ENCODE data around the gene PSME1. TPM values are rescaled to one million over a fixed set of nuclear protein-coding genes. Genes with fewer than 3 reads are reported as not detected.

The PSME1 gene
- total and polyA plus RNA-seq, 7 donors, result 49.2 to 122 (median 92.6) TPM

DNA sequence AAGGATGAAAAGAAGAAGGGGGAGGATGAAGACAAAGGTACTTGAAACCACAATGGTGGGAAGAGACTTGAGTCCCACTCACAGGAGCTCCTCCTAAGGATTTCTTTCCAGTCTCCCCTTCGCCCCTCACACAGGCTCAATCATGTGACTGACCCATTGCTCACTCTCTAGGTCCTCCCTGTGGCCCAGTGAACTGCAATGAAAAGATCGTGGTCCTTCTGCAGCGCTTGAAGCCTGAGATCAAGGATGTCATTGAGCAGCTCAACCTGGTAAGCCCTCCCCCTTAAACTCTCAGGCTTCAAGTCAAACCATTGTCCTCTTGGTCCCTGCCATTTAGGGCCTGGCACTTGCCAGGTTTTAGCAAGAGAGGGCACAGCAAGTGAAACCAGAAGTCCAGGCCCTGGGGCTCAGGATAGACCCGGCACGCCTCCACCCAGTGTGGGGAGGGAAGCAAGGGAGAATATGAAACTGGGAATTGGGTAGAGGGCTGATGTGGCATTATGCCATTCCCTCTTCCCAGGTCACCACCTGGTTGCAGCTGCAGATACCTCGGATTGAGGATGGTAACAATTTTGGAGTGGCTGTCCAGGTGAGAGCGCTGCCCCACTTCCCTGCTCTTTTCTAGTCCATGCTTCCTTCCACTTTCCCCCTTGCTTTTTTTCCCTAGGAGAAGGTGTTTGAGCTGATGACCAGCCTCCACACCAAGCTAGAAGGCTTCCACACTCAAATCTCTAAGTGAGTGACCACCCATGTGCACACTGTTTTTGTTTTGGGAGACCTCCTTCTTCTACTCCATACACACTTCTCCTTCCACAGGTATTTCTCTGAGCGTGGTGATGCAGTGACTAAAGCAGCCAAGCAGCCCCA is 1.8 kb downstream of the PSME1 start:
- no peaks in the 10 kb centered on the region for H3K9me3 ChIP-seq
- peaks cover 0 to 25% of the 10 kb centered on the region in 2 donors for H3K36me3 ChIP-seq (ENCODE audit: insufficient read depth in 1 of 2, low read depth in 1 of 2)
- H3K27me3 ChIP-seq (ENCODE audit: insufficient read depth in 3 of 3, low read length in 2 of 3), result no peaks in the 10 kb centered on the region
- peaks cover 57% of the 10 kb centered on the region for H3K4me1 ChIP-seq
- no peak for DNase-seq
- peak overlapping the region; percentile 100 for H3K4me3 ChIP-seq
- intact Hi-C loops (cut with DNase I), result no loop called here
- peak overlapping the region; percentile 38 for H3K27ac ChIP-seq
- ATAC-seq, result no peak
- whole genome bisulfite sequencing, 3 donors, result 74 to 92% (median 86%) methylated on average over 8 of the region's 8 CpGs
- TF ChIP-seq, protein P1, sequence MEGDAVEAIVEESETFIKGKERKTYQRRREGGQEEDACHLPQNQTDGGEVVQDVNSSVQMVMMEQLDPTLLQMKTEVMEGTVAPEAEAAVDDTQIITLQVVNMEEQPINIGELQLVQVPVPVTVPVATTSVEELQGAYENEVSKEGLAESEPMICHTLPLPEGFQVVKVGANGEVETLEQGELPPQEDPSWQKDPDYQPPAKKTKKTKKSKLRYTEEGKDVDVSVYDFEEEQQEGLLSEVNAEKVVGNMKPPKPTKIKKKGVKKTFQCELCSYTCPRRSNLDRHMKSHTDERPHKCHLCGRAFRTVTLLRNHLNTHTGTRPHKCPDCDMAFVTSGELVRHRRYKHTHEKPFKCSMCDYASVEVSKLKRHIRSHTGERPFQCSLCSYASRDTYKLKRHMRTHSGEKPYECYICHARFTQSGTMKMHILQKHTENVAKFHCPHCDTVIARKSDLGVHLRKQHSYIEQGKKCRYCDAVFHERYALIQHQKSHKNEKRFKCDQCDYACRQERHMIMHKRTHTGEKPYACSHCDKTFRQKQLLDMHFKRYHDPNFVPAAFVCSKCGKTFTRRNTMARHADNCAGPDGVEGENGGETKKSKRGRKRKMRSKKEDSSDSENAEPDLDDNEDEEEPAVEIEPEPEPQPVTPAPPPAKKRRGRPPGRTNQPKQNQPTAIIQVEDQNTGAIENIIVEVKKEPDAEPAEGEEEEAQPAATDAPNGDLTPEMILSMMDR (IDR thresholded peaks at IDR 0.05), result no peak

DNA sequence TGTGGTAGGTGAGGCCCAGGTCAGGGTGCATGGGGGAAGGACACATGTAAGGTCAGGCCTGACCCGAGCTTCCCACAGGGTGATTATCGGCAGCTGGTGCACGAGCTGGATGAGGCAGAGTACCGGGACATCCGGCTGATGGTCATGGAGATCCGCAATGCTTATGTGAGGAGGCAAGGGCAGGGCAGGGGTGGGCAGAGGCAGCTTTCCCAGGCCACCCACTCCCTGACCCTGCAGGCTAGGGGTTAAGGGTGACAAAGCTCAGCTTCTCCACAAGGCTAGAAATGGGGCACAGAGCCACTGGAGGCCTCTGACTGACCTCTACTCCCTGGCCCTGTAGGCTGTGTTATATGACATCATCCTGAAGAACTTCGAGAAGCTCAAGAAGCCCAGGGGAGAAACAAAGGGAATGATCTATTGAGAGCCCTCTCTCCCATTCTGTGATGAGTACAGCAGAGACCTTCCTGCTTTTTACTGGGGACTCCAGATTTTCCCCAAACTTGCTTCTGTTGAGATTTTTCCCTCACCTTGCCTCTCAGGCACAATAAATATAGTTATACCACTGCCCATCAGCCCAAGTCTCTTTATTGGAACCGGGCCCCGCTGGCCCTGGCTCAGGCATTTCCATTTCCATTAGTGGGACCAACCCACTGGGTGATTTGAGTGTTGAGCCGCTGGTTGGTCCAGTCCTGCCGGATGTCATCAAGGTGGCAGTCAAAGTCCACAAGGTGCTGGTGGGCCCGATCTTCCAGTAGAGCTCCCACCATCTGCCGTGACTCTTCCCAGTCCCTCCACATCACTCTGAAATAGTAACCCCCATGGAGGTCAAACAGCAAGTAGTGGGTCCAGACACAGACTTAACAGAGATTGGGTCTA is 2.6 kb downstream of the PSME1 start:
- 57 to 69% (median 58%) methylated on average over 12 to 13 of the region's 13 CpGs for WGBS, 3 donors
- Histone ChIP-seq H3K36me3 (ENCODE audit: insufficient read depth in 1 of 2, low read depth in 1 of 2) (peaks cover 0 to 29% of the 10 kb centered on the region in 2 donors), H3K27ac (peak overlapping the region; percentile 23), H3K4me1 (peaks cover 57% of the 10 kb centered on the region), H3K4me3 (peak overlapping the region; percentile 78), H3K9me3 (no peaks in the 10 kb centered on the region), H3K27me3 (ENCODE audit: insufficient read depth in 3 of 3, low read length in 2 of 3) (no peaks in the 10 kb centered on the region)
- DNase-seq (no peak), ATAC-seq (no peak)
- intact Hi-C loops (cut with DNase I), result no loop called here
- TF ChIP-seq, protein P1 (IDR thresholded peaks at IDR 0.05), result no peak

DNA sequence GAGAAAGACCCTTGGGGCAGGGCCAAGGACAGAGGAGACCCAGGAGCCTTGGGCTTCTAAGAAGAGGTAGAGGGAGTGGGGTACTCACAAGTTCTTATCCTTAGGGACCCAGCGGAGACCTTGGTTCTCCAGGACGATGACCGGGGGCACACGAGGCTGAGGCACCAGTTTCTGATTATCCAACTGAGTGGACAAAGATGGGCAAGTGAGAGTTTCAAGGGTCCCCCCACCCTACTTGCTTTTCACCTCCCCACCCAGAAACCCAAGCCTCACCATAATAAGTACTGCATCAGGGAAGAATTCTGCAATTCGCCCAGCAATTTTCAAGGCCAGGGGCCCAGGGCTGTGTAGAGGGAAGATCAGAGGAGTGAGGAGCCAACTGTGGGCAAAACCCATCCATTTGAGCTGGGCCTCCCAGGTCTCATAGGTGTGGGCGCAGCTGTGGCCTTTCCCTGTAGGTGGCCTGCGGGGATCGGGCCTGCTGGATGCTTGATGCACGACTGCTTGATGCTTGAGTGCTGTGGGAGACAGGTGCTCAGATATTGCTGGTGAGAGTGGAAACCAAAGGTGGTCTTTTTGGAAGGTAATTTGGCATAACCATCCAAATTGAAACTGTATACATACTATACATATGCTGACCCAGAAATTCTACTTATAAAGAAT is 3.4 kb downstream of the PSME1 start:
- no peaks in the 10 kb centered on the region for H3K9me3 ChIP-seq
- TF ChIP-seq, protein P1 (IDR thresholded peaks at IDR 0.05), result no peak
- DNase-seq (no peak), ATAC-seq (no peak)
- peak overlapping the region; percentile 78 for H3K4me3 ChIP-seq
- peaks cover 62% of the 10 kb centered on the region for H3K4me1 ChIP-seq
- no peaks in the 10 kb centered on the region for H3K27me3 ChIP-seq (ENCODE audit: insufficient read depth in 3 of 3, low read length in 2 of 3)
- 77 to 84% (median 82%) methylated on average over 9 of the region's 9 CpGs for WGBS, 3 donors
- peak overlapping the region; percentile 88 for H3K27ac ChIP-seq
- intact Hi-C loops (cut with DNase I), result no loop called here
- peaks cover 0 to 35% of the 10 kb centered on the region in 2 donors for H3K36me3 ChIP-seq (ENCODE audit: insufficient read depth in 1 of 2, low read depth in 1 of 2)

DNA sequence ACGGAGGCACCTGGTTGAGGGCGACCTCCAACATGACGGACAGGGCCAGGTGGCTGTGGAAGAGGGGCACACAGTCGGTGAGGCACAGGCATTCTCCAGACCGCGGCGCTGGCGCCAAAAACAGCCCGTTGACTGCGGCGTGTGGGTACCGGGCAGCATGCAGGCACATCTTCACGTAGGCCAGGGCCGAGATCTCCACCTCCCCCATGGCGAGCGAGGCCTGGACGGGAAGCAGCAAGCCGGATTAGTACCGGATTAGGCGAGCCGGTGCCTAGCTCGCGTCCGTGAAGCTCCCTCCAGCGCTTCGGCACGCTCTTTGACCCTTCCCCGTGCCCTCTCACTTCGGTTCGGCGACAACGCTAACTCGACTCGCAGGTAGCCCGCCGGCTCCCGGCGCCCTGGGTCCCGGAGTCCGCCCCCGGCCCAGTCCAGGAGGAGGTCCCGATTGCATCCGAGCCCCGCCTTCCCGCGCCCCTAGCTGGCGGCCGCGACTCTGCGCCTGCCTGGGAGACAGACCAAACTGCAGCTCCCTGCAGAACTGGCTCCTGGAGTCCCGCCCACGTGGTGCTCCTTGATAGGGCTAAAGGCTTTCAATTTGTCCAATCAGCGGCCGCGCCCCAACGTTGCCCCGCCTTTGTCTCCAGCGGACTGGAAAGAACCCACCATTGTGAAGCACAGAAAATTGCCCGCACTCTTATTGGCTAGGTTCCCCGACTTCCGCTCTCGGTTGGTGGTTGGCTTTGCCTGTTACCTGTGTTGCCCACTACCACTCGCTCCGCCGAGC is 5.3 kb downstream of the PSME1 start, which contains the start of gene EMC9:
TSS of gene EMC9 (minus strand) at position 495 of the 784 bp plus-strand sequence. CDS start at position 208, 287 bp downstream.
- no peaks in the 10 kb centered on the region for H3K9me3 ChIP-seq
- peaks cover 0 to 40% of the 10 kb centered on the region in 2 donors for H3K36me3 ChIP-seq (ENCODE audit: insufficient read depth in 1 of 2, low read depth in 1 of 2)
- peak; percentile 91 to 93 (median 92) for ATAC-seq
- TF ChIP-seq, protein P1 (IDR thresholded peaks at IDR 0.05), result peak; percentile 55
- peaks cover 66% of the 10 kb centered on the region for H3K4me1 ChIP-seq
- peak; percentile 100 for DNase-seq
- peak within 1 kb of the TSS; percentile 78 for H3K4me3 ChIP-seq
- H3K27me3 ChIP-seq (ENCODE audit: insufficient read depth in 3 of 3, low read length in 2 of 3), result no peaks in the 10 kb centered on the region
- peak within 1 kb of the TSS; percentile 88 for H3K27ac ChIP-seq
- 0% methylated on average over 58 to 65 of the region's 65 CpGs for WGBS, 3 donors
- intact Hi-C loops (cut with DNase I), result no loop called here

All from psoas muscle (tissue), 8 donors.